Superior temporal gyrus (tissue), 1 donor: Measurements from ENCODE around the gene WSCD2.

Experiments
- DNase-seq: peaks from one replicate; pipeline ENCODE4 v3.0.0-alpha.2; 2016; ENCODE audit errors: extremely low spot score

WSCD2 gene

DNA sequence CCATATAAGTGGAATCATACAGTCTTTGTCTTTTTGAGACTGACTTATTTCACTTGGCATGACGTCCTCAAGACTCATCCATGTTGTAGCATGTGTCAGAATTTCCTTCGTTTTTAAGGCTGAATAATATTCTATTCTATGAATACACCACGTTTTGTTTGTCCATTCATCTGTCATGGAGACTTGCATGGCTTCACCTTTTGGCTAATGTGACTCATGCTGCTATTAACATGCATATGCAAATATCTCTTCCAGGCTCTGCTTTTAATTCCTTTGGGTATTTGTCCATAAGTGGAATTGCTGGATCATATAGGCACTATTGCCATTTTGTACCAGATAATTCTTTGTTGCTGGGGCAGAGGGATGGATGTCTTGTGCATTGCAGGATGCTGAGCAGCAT is 19.6 kb upstream of the WSCD2 start:
- DNase-seq: no peak

DNA sequence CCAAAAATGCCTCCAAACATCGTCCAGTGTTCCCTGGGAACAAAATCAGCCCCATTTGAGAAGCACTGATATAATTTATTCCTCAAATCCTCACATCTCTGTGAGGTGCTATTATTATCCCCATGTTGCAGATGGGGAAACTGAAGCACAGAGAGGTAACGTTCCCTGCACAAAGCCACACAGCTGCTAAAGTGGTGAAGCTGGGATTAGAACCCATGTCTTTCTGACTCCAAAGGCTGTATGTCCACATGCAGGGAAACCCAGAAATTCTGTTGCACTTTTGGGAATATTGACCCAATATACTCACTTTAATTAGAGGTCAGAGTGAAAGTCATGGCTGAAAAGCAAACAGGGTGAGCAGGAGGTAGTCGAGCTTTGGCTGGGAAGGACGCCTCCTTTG is 19.1 kb upstream of the WSCD2 start:
- DNase-seq: no peak

DNA sequence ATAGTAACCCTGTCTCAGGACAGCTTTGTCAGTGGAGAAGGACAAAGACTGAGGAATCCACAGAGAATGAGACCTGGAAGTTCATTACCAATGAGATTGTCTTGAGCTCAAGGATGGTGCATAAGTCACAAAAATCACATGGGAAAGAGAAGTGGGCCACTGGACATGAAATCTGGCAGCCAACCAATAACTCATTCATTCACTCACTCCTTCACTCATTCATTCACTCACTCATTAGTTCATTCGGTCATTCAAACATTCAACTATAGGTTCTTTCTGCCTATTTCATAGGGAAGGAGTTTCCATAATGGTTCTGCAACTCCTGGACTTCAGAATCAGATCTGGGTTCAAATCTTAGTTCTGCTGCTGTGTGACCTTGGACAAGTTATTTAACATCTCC is 18.2 kb upstream of the WSCD2 start:
- DNase-seq: no peak

DNA sequence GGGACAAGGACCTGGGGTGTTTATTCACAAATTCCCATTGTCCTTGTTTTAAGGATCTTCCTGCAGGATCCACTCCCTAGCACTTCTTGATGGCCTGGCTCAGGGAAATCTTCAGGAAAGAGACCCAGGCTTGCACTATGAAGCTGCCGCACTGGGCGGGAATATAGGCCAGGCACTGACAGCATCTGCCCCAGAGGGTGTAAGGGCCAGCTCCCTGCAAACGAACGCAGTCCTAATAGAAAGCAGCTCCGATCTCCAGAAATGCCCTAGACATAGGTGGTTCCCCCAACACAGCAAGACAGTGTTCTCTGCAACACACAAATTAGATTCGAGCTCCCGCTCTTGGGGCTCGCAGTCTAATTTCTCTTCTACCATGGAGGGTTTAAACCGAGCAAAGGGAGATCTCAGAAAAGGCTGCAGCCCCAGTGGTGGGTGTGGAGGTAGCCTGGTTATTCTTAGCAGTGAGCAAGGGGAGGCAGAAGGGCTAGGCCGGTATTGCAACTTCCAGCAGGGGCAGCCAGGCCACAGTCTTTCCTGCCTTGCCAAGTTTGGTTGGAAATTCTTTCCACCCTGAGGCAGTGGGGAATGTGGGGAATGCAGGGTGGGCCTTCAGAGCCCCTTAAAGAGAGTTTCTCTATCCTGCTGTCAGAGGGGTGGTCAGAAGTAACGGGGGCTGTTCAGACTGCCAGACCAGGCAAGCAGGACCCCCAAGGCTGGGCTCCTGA is 16.1 kb upstream of the WSCD2 start:
- no peak for DNase-seq

DNA sequence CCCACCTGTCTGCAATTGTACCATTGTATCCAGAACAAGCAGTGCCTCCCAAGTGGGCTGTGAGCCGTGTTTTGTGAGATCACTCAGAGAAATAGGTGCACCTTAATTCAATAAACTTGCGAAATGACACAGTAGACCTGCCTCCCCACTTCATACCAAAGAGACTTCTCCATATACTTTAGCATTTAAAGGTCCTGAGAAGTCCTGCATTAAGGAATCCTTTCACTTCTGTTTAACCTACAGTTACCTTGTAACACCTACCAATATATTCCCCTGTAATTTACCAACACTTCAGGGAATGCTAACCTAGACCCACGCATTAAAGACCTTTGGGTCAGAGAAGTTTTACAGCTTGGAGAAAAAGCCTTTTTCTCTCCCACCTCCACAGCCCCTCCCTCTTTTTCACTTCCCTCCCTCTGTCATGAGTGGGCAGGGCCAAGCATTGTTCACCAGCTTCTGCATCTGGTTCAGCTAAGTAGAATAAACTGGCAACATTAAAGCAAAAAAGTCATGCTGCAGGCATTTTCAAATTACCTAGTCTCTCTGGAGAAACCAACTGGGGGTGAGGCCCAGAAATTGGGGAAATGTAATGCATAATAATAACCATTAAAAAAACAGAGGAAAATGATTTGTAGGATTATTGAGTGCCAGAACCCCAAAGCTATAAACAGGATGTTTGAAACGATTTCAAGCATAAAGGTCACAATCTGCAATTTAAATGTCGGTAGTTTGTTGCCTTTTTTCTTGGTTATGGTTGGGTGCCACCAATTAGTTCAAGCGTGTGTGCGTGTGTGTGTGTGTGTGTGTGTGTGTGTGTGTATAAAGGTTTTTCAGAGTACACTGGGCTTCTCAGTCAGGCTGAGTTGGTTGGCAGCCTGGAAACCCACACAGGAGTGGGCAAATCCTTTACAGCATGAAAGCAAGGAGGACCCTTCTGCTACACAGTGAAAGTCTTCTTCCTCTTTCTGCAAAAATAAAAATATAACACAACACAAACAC is 13.7 kb upstream of the WSCD2 start:
- DNase-seq: no peak

DNA sequence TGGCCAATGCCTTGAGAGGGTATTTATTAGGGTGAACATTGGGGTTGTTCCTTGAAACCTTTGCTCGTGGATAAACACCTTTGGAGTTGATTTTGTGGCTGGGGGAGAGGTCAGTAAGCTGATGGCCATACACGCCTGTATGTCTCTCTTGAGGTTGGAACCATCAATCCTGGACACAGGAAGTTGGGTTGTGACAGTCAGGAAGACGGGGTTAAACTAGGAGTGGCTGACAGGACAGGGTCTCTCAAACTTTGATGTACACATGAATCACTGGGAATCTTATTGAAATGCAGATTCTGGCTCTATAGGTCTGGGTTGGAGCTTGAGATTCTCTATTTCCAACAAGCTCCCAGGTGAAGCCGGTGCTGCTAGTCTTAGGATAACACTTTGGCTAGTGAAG is 12.8 kb upstream of the WSCD2 start:
- DNase-seq: no peak

DNA sequence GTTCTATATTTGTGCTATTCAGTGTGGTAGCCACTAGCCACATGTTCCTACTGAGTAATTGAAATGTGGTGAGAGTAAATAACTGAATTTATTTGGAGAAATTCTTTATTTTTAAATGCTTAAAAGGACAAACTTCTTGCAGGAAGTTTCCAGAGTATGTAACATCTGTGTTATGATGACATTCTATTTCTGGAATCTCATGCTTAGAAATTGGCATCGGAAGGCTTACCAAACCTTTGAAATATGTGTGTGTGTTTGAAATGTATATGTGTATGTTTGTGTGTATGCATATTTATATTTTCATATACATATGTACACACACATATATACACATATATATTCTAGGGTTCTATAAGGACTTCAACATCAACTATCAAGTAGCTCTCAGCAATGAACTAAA is 12.4 kb upstream of the WSCD2 start:
- no peak for DNase-seq

DNA sequence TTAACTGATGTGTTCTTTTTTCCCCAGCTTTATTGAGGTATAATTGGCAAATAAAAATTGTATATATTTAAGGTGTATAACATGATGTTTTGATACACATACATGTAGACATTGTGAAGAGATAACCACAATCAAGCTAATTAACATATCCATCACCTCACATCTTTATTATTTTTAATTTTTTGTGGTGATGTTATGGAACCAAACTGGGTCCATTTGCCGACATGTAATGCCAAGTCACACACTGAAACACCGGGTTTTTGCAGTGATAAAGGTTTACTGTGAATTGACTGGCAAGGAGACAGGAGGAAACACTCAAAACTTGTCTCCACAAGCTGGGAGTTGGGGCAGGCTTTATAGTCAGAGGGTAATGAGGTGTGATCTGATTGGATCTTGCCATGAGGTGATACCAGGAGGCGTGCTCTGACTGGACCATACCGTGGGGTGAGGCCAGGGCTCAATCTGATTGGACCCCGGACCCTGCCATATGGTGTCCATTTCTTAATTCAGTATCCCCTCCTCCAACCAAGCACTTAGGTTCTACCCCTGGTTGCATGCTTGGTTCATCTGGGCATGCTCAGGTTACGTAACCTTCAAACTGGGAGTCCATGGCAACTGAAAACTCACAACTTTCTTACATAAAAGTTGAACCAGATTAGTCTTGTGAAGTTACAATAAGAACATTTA is 11.8 kb upstream of the WSCD2 start:
- no peak for DNase-seq

DNA sequence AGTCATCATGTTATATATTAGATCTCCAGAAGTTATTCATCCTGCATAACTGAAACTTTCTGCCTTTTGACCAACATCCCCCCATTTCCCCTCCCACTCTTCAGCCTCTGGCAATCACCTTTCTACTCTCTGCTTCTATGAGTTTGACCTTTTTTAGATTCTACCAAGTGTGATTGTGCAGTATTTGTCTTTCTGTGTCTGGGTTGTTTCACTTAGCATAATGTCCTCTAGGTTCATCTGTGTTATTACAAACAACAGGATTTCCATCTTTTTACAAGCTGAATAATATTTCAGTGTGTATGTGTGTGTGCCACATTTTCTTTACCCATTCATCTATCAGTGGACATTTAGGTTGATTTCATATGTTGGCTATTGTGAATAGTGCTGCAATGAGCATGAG is 11.2 kb upstream of the WSCD2 start:
- DNase-seq: no peak

DNA sequence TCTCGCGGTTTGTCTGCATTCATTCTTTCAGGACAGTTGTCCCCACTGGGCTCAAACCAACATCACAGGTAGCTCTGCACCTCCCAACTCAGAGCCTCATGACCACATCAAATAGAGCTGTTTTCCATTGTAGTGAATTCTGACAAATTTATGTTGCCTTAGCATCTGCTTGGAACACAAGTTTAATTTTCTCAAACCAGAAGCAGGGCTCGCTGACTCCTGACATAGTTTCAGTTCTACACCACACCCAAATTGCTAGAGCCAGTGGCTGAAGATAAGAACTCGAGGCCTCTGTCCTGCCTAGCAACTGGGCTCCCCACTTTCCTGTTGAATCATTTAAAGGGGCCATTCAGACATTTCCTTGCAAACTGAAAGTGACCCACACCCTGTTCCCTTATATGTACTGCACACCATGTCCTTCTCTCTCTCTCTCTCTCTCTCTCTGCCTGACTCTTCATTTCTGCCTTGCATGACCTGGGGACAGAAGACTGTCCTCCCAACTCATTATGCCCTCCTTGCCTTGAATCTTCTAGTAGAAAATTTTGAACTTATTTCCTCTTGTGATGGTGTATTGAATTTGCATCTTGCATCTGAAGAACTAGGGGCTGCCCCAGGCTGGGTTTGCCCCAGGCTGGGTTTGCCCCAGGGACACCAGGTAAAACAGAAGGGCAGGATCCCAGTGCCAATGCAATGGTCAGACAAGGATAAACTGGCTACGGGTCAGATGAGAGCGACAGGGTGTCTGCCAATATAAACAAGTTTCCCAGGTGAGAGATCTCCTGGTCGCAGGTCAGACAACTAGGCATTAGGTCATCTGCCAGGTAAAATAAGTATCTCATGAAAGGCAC is 9.7 kb upstream of the WSCD2 start:
- no peak for DNase-seq

DNA sequence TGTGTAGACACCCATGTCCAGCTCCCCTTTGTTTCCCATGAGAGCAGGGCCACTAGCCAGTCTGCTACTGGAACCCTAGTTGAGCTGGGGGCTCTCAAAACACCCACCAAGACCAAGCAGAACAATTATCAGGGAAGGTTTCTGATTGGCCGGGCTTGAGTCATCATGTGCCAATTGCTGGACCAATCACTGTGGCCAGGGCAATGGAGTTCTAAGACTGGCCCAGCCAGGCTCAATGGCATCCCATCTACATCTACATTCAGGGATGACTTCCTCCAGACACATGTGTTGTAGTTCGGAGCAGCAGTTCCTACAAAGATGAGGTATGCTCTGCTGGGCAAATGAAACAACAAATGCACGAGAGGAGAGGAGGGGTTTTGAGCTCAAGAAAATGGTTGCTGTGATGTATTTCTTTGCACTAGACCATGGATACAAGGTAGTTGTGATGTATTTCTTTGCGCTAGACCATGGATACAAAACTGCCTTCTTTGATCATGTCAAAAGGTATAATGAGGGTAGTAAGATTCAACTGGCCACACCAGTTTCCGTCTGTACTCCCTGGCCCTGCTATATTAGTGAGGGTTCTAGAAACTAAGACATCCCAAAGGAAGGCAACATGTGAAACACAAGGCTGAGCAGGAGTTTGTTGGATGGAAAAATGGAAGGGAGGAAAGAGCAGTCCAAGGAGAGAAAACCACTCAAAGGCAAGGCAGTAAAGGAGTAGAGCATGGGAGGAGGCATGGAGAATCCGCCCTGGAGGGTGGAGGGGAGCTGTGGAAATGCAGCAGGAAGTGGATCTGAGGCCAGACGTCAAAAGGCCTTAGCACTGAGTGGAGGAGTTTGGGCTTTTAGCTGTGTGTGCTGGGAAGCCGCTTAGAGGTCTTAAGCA is 8.9 kb upstream of the WSCD2 start:
- no peak for DNase-seq

DNA sequence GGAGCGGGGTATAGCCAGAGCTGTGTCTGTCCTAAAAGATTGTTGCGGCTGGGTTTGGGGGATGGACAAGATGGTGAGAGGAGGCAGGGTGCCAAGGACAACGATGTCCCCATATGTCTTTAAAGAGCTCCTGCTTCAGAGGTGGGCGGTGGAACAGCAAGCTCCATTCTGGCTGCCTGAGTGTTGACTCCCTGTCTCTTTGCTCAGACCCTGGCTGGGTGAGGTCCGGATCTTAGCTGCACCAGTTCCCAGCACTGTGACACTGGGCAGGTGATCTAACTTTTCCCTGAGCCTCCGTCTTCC is 8.3 kb upstream of the WSCD2 start:
- no peak for DNase-seq

DNA sequence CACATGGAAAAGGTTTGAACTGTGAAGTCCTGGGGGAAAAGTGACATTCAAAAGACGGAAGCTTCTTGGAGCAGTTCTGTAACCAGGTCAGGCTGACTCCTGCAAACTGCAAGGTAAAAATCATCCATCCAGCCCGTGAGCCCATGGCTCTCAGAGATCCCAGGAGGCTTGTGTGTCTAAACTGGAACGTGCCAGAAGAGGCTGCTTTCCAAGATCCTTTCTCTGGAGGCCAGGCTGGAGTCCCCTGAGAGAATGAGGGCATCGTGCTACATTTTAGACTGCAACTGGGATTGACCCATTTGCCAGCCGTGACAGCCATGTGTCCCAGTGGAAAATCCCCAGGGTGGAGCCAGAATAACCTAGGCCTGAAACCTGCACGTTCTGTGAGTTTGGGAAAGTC is 7.8 kb upstream of the WSCD2 start:
- DNase-seq: no peak

DNA sequence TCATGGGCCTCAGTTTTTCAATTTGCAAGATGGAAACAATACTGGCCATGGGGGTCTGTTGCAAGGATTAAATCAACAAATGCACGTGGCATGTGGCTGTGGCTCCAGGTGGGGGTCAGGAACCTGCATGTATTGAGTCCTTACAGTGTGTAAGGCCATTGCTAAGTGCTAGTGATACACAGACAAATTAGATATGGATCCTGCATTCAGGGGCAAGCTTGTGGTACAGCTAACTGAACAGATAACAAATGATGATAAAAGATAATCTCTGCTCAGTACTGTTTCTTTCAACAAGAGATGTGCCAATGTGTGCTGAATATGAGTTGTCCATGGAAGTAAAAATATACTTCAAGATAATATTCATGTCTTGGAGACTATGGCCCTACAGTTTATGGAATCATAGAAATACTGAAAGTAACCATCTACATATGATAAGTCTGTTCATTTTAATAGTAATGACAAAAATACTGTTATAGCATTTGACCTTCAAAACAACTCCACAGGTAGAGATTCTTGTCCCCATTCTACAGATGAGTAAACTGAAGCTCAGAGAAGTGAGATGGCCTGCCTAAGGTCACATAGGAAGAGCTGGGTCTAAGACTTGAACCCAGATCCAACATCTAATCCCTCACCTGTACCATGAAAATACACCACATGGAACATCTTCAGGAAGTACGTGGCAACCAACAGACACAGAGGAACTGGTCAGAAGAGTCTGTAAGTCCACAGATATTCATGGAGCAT is 7.2 kb upstream of the WSCD2 start:
- no peak for DNase-seq

DNA sequence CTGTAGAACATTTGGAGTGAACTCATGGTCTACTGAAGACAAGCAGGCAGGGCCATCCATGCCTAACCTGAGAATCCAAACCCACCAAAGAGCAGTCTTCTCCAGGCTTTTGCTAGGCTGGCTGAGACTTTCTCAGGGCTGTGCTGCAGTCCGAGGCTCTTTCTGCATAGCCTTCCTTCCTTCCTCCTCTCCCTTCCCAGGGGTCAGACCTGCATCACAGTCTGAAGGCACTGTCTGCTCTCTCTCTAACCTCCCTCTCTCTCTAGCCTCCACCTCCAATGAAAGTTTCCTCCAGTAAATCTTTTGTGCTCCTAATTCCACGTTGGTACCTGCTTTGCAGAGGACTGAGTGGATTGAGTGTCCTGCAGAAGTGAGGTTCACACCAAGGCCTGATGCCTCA is 6.4 kb upstream of the WSCD2 start:
- no peak for DNase-seq

DNA sequence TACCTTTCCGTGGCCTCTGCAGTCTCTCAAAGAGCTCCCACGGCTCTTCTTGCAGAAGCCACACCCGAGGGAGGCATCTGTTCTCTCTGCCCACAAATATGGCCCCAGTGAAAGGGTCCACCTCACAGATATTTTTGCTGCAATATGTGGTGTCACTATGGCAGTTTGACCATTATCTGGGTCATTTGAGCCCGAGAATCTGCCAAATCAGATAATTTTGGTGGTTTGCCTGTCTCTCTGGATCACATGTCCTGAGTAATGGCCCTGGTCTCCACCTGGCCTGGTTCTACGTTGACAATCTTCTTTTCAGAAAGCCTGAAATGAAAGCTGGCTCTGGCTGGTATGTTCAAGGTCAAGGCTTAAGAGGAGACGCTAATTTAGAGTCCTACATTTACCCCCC is 5.7 kb upstream of the WSCD2 start:
- no peak for DNase-seq

DNA sequence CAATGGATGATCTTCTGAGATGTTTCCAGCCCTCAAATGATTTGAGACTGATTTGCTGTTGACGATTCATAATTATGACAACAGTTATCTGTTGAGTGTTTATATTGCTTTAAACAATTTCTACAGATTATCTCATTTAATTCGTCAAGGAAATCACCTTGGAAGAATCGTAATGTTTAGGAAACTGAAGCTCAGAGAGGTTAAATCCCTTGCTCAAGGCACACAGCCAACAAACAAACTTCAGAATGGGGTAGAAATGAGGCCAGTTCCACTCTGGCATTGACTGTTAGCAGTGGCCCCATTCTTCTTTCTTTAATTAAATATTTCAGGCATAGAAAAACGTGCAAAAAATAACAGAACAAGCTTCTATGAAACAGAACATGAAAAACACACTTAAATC is 4.0 kb upstream of the WSCD2 start:
- no peak for DNase-seq

DNA sequence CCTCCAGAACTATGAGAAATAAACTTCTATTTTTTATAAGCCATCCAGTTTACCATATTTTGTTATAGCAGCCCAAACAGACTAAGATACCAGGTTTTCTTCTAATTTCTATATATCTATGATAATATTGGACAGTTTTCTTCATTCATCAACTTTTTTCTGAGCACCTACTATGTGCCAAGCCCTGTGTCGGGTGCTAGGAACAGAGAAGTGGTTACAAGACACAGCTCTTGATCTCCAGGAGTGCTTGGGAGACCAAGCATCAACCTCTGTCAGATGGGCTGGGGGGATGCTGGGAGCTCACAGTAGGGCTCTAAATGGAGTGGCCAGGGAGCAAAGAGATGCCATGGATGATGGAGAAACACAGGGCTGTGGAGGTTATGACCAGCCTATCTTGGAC is 2.9 kb upstream of the WSCD2 start:
- no peak for DNase-seq

DNA sequence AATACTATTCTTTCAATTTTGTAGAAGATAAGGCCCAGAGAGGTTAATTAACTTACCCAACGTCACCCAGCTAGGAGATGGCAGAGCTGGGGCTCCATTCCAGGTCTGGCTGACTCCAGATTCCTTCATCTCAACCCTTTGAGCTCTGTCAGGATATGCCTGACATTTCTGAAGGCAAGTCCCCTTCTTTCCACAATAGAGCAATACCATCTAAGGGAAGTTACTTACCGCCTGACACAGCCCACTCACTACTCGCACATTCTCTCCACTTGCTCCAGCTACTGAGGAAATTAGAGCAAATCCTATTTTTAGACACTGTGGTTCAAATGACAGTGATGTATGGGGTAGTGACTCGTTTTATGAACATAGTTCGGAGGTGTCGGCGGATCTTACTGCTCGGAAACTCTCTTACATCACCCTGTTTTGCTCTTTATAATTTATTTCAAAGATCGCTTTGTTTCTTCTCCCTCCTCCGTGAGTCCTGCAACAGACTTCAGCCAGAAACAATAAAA is 2.0 kb upstream of the WSCD2 start:
- DNase-seq: no peak

DNA sequence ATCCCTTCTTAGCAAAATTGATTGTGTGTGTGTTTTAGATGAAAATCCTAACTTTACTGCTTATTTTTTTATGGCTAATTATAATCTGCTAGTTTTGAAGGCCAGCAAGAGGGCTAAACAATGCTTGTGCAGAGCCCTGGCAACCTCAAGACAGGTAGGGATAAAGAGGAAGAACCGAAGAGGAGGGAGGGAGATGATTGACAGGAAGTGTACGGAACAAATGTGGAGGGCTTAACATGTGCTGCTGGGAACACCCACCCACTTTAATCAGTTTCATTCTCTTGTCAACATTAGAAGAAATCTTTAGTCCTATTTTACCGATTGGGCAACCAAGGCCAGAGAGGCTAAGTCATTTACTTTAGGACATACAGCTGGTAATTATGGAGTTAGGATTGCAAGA is 1.4 kb upstream of the WSCD2 start:
- DNase-seq: no peak
